ENCODE data around the gene C1orf21. TPM values are rescaled to one million over a fixed set of nuclear protein-coding genes. Genes with fewer than 3 reads are reported as not detected.

Gene C1orf21
- polyA plus RNA-seq, 1 of the 3 experiments (the other 2 are of a cell fraction) = 4.8 TPM

GRCh38 chr1:184429335-184429734, 42.5 kb downstream of the C1orf21 start:
- CTCF ChIA-PET = no interaction called here
- no peak for DNase-seq
- POLR2A ChIA-PET = no interaction called here

More at GRCh38 chr1:184429335-184429734, 42.5 kb downstream of the C1orf21 start:
- Histone ChIP-seq H3K27ac (ENCODE audit: low read depth in 2 of 2, low read length in 1 of 2) (no peak overlapping the region), H3K4me3 (ENCODE audit: low read depth in 2 of 2, low read length in 1 of 2) (no peak overlapping the region), H4K20me1 (ENCODE audit: insufficient read depth) (no peaks in the 10 kb centered on the region), H3K9ac (no peak overlapping the region), H2AFZ (ENCODE audit: low read depth) (no peak overlapping the region), H3K4me1 (ENCODE audit: control insufficient read depth in 1 of 2, insufficient read depth in 2 of 2, low read depth in 1 of 2, low read length in 1 of 2) (no peaks in the 10 kb centered on the region; a peak in 2 of 4 replicates), H3K36me3 (replicated peaks in 1 of 2; ENCODE audit: control insufficient read depth in 1 of 2, insufficient read depth in 2 of 2, low read length in 1 of 2) (no peaks in the 10 kb centered on the region), H3K27me3 (ENCODE audit: insufficient read depth) (no peaks in the 10 kb centered on the region), H3F3A (replicated peaks; ENCODE audit: insufficient read depth) (no peaks in the 10 kb centered on the region), H3K4me2 (no peak overlapping the region), H3K9me2 (no peaks in the 10 kb centered on the region), H3K79me2 (ENCODE audit: insufficient read depth) (no peaks in the 10 kb centered on the region), H3K9me3 (no peaks in the 10 kb centered on the region)
- WGBS (ENCODE audit: low lambda C conversion rate) = 94% methylated on average over 3 of the region's 3 CpGs
- TF ChIP-seq ZBTB33 (IDR thresholded peaks at IDR 0.05; ENCODE audit: borderline replicate concordance, low read depth) (no peak), TAF1 (IDR thresholded peaks at IDR 0.05; ENCODE audit: borderline replicate concordance, low read depth, low read length) (no peak), GATA2 (CRISPR knock-in tag; IDR thresholded peaks at IDR 0.05) (no peak), RCOR1 (IDR thresholded peaks at IDR 0.05; ENCODE audit: low read length) (no peak), EP300 (IDR thresholded peaks at IDR 0.05; ENCODE audit: borderline replicate concordance in 1 of 2, low read depth in 1 of 2, low read length in 1 of 2) (no peak), CTCF (IDR thresholded peaks at IDR 0.05) (no peak)
- TF ChIP-seq, protein P1, sequence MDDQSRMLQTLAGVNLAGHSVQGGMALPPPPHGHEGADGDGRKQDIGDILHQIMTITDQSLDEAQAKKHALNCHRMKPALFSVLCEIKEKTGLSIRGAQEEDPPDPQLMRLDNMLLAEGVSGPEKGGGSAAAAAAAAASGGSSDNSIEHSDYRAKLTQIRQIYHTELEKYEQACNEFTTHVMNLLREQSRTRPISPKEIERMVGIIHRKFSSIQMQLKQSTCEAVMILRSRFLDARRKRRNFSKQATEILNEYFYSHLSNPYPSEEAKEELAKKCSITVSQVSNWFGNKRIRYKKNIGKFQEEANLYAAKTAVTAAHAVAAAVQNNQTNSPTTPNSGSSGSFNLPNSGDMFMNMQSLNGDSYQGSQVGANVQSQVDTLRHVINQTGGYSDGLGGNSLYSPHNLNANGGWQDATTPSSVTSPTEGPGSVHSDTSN (IDR thresholded peaks at IDR 0.05) = no peak
- TF ChIP-seq, protein P2, sequence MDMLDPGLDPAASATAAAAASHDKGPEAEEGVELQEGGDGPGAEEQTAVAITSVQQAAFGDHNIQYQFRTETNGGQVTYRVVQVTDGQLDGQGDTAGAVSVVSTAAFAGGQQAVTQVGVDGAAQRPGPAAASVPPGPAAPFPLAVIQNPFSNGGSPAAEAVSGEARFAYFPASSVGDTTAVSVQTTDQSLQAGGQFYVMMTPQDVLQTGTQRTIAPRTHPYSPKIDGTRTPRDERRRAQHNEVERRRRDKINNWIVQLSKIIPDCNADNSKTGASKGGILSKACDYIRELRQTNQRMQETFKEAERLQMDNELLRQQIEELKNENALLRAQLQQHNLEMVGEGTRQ (IDR thresholded peaks at IDR 0.05; ENCODE audit: borderline replicate concordance, low read depth, low read length) = no peak

Measured in SK-N-SH (cell line).